NCI-H2081 treated with DMSO at 0.1 percent for 48 hours (cell line): ENCODE measurements around the gene COL12A1.

Source experiments
- DNase-seq: peaks from one replicate; lab custom pipeline; 2025; lab: John Stamatoyannopoulos, UW

COL12A1 gene

GRCh38 chr6:75142721-75143120 is 63.1 kb downstream of the COL12A1 start:
- DNase-seq: no peak

- no peak for DNase-seq
Measured at GRCh38 chr6:75135876-75136275, 70.0 kb downstream of the COL12A1 start.

GRCh38 chr6:75135450-75135849 is 70.4 kb downstream of the COL12A1 start:
- no peak for DNase-seq

DNA sequence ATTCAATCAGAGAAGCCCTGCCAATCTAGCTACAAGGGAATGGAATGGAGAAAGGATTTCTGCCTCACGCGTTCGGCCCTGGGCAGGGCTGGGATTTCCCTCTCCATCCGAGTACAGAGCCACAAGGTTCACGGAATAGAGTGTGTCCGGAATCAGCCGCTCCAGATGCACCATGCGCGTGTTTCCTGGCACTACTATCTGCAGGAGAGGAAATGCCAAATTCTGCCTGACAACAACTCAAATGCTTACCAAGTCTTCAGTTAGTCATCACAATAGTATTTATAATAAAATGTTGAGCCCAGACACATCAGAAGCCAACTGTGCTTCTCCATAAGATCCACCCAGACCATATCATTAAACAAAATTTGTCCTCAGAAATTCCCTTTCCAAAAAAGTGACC is 75.1 kb downstream of the COL12A1 start:
- DNase-seq: no peak

GRCh38 chr6:75128878-75129570 is 76.8 kb downstream of the COL12A1 start:
- no peak for DNase-seq

DNA sequence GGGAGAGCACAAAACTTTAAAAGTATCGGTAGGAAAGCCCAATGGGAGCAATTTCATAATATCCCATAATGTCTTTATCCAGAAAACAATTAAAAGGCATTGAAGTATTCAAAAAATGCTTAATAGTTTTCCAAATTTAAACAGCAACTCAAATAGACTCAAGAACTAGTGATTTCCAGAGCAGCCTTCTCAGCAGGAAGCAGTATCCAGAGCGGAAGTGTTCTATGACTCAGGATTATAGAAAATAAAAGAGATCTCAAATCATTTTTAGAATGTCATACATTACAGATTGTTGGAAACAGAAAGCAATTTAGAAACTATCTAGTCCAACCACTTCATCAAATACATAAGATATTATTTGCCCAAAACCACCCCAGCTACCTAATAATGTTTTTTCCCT is 79.3 kb downstream of the COL12A1 start:
- no peak for DNase-seq

GRCh38 chr6:75124983-75125382 is 80.9 kb downstream of the COL12A1 start:
- no peak for DNase-seq

DNA sequence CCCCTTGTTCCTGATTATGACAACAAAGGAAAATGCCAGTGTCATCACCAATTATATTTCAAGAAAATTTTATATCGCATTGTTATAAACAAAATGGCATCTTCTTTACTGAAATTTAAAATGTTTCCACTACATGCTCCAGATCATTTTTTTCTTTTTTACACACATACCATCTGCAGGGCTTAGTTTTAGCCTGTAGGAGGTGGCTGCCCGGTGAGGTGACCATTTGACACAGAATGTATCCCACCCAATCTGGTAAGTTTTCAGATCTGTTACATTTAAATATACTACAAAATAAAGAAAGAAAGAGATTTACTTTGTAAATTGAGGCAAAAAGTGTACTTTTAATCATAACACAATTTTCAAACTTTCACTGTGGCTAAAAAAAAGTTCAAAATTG is 81.8 kb downstream of the COL12A1 start:
- DNase-seq: no peak

- DNase-seq: no peak
Measured at GRCh38 chr6:75118925-75119515, 86.8 kb downstream of the COL12A1 start.

- no peak for DNase-seq
Measured at GRCh38 chr6:75117701-75118100, 88.2 kb downstream of the COL12A1 start.

DNA sequence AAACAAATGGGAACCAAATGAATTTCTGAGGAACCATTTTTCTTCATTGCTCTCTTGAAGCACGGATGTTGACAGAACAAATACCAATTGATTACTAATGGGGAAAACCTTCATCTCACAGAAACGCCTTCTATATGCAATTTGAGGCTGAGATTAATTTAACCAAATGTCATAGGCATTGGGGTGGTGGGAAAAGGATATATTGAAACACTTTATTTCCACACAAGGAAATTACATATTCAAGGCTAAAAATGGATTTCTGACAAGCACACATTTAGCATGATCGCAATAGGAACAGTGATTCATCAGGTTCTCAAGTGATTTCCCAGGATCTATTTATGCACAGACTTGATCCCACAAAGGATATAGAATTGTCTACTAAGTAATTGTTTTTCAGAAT is 88.9 kb downstream of the COL12A1 start:
- DNase-seq: no peak

GRCh38 chr6:75115481-75115880 is 90.4 kb downstream of the COL12A1 start:
- DNase-seq: no peak

GRCh38 chr6:75114806-75115205 is 91.0 kb downstream of the COL12A1 start:
- no peak for DNase-seq

- DNase-seq: no peak
Measured at GRCh38 chr6:75114195-75114594, 91.7 kb downstream of the COL12A1 start.

DNA sequence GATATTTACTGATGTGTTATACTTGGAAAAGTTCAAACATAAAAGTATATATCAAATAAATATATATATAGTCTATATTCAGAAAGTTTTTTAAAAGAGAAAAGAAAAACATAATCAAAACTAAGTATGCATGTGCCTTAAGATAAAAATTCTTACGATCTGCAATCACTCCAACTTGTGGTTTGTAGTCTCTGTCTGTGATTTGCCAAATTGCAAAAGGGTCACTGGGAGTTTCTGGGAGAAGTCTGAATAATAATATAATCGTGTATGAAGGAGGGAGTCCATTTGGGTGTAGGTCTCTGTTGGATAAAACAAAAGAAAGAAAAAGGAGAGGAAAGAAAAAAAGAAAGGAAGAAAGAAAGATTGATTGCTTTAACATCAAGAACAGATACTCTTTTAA is 92.4 kb downstream of the COL12A1 start:
- DNase-seq: no peak

DNA sequence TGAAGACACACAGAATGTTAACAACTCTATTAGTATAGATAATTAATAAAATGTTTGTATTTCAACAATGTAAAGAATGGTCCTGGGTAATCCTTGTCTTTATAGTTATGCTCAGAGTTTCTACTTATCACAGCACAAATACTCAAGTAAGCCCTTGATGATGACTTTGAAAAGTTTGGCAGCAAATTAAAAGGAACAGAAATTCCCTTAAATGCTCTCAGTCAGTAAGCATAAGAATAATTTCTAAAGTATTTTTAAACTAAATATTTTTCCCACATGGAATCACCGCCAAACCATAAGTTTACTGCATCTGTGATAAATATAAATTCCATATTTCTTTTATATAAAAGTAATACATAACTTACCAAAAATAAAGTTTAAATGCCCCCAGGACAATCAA is 96.1 kb downstream of the COL12A1 start:
- no peak for DNase-seq

DNA sequence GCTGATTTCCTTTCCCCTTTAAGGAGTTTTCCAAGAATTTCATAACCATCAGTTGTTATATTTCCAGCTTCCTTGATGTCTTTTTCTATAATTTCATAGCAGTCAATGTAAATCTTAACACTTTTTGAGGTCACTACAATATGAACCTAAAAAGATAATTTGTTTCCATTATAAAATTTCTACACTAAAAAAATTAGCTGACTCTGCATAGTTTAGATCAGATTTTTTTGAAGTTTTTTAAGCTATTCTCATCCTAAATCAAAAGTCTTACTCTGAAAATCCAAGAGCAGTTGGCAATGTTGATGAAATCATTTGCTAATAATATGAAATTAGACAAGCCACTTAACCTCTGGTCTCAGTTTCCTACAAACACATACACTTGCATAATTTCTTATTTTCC is 96.8 kb downstream of the COL12A1 start:
- DNase-seq: no peak

- DNase-seq: no peak
Measured at GRCh38 chr6:75108333-75108974, 97.4 kb downstream of the COL12A1 start.

- DNase-seq: no peak
Measured at GRCh38 chr6:75107913-75108312, 97.9 kb downstream of the COL12A1 start.

DNA sequence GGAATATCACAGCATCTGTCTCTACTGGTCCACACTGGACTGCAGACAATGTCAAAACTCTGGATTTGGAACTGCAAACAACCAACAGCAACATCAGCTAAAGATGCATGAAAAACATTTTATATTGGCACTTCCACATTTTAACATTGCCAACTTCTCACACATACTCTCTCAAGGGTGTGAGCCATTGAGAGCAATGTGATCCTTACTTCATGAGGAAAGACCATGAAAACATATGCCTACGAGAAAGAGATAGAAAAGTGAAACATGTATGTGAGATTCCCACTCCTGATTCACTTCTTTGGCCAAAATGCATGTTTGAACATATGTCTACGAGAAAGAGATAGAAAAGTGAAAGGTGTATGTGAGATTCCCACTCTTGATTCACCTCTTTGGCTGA is 99.4 kb downstream of the COL12A1 start:
- DNase-seq: no peak

- no peak for DNase-seq
Measured at GRCh38 chr6:75103431-75103830, 102.4 kb downstream of the COL12A1 start.

GRCh38 chr6:75102301-75102700 is 103.6 kb downstream of the COL12A1 start:
- DNase-seq: no peak

GRCh38 chr6:75101896-75102295 is 104.0 kb downstream of the COL12A1 start:
- no peak for DNase-seq

DNA sequence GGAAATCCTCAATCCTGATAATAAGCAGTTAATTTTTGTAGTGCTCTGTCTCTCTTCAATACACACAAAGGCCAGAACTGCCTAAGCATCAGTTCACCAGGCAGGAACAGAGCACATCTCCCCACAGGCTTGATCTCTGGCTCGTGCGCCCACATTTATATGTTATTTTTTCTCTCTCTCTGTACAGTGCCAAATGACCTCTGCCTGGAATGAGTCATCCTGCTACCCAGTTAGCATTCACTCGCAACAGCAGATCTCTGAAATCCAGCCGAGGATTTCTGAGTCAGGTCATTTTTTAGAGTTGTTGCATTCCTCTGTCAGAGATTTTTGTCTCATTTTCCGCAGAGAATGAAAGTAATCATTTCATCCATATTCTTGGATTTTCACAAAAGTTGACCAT is 107.1 kb downstream of the COL12A1 start:
- DNase-seq: no peak
